WTC11 (cell line): ENCODE results near the gene SULF2. TPM values are rescaled to one million over a fixed set of nuclear protein-coding genes. Genes with fewer than 3 reads are reported as not detected.

ENCODE experiments used
- ATAC-seq: fragments of 200-7000 bp; cut with Tn5 transposase; 2 replicates; pipeline ENCODE4 v1.10.0; 2021; ENCODE audit warnings: mild to moderate bottlenecking, moderate library complexity
- CTCF ChIA-PET: fragments of 300-600 bp; sonication (Branson Sonifier 250); formaldehyde crosslinking; loops from one replicate; lab custom pipeline; 2021; ENCODE audit warnings: antibody characterized with exemption; lab: Charles Lee
- POLR2A ChIA-PET: fragments of 350-600 bp; sonication (Branson Sonifier 250); formaldehyde crosslinking; loops from one replicate; lab custom pipeline; 2021; ENCODE audit warnings: antibody characterized with exemption; lab: Charles Lee
- DNase-seq: peaks from one replicate; pipeline ENCODE4 v3.0.0; 2021; ENCODE audit warnings: low spot score
- H3K27ac Mint-ChIP-seq: 2 replicates; pipeline ENCODE4 v1.8.0; 2021; ENCODE audit warnings: mixed read lengths
- H3K27me3 Mint-ChIP-seq: 2 replicates; pipeline ENCODE4 v1.8.0; 2021; ENCODE audit warnings: low read depth, mild to moderate bottlenecking, moderate library complexity, mixed read lengths
- H3K36me3 Mint-ChIP-seq: 2 replicates; pipeline ENCODE4 v1.8.0; 2021; ENCODE audit warnings: mixed read lengths
- H3K4me1 Mint-ChIP-seq: 2 replicates; pipeline ENCODE4 v1.8.0; 2022; ENCODE audit warnings: mixed read lengths
- H3K4me3 Mint-ChIP-seq: 2 replicates; pipeline ENCODE4 v1.8.0; 2021; ENCODE audit warnings: mild to moderate bottlenecking, moderate library complexity, mixed read lengths
- H3K9me3 Mint-ChIP-seq: 2 replicates; pipeline ENCODE4 v1.8.0; 2021; ENCODE audit warnings: mixed read lengths
- ESRRA ChIP-seq: sonication (generic); formaldehyde crosslinking; IDR thresholded peaks from 2 replicates; pipeline ENCODE4 v1.8.1; 2022; ENCODE audit warnings: mild to moderate bottlenecking, missing genetic modification reagents, borderline replicate concordance
- FOXJ3 ChIP-seq: sonication (generic); formaldehyde crosslinking; IDR thresholded peaks from 2 replicates; pipeline ENCODE4 v1.9.0; 2021; ENCODE audit warnings: missing genetic modification reagents, mild to moderate bottlenecking, borderline replicate concordance
- GABPB1 ChIP-seq: sonication (generic); formaldehyde crosslinking; IDR thresholded peaks from 2 replicates; pipeline ENCODE4 v1.8.1; 2023; ENCODE audit warnings: mild to moderate bottlenecking, missing genetic modification reagents
- GTF2I ChIP-seq: fragments of 250-450 bp; sonication (Bioruptor Pico); conservative IDR thresholded peaks from 2 replicates; pipeline ENCODE4 v1.4.0; 2021; ENCODE audit warnings: mild to moderate bottlenecking
- JUN ChIP-seq: sonication (generic); formaldehyde crosslinking; IDR thresholded peaks from 2 replicates; pipeline ENCODE4 v1.8.0; 2023; ENCODE audit warnings: mild to moderate bottlenecking, missing genetic modification reagents
- MYBL2 ChIP-seq: sonication (generic); formaldehyde crosslinking; IDR thresholded peaks from 2 replicates; pipeline ENCODE4 v1.8.1; 2023; ENCODE audit warnings: mild to moderate bottlenecking, moderate library complexity, missing genetic modification reagents
- NFE2L1 ChIP-seq: sonication (generic); formaldehyde crosslinking; IDR thresholded peaks from 2 replicates; pipeline ENCODE4 v1.8.1; 2023; ENCODE audit warnings: missing genetic modification reagents
- TCF7 ChIP-seq: sonication (generic); formaldehyde crosslinking; IDR thresholded peaks from 2 replicates; pipeline ENCODE4 v1.8.0; 2022; ENCODE audit warnings: mild to moderate bottlenecking, low read depth, missing genetic modification reagents, moderate library complexity
- ZNF121 ChIP-seq: sonication (generic); formaldehyde crosslinking; IDR thresholded peaks from 2 replicates; pipeline ENCODE4 v1.8.0; 2023; ENCODE audit warnings: missing genetic modification reagents
- ZNF671 ChIP-seq: fragments of 250-450 bp; sonication (Bioruptor Pico); IDR thresholded peaks from 2 replicates; pipeline ENCODE4 v1.8.0; 2021; ENCODE audit warnings: mild to moderate bottlenecking
- total RNA-seq: library from RNA; stranded (reverse); gene quantifications from 3 replicates; pipeline ENCODE4 v1.2.3, GENCODE V29; 2021
- TF ChIP-seq, protein P1 (sequence below): sonication (generic); formaldehyde crosslinking; IDR thresholded peaks from 2 replicates; pipeline ENCODE4 v1.8.1; 2022; ENCODE audit warnings: missing genetic modification reagents, borderline replicate concordance
- TF ChIP-seq, protein P2 (sequence below): fragments of 200-600 bp; IDR thresholded peaks from 2 replicates; pipeline ENCODE4 v1.8.0; 2022; ENCODE audit warnings: antibody characterized with exemption
- TF ChIP-seq, protein P3 (sequence below): sonication (generic); formaldehyde crosslinking; IDR thresholded peaks from 2 replicates; pipeline ENCODE4 v1.8.1; 2023; ENCODE audit warnings: mild to moderate bottlenecking, missing genetic modification reagents
- TF ChIP-seq, protein P4 (sequence below): sonication (generic); formaldehyde crosslinking; IDR thresholded peaks from 2 replicates; pipeline ENCODE4 v1.8.0; 2023; ENCODE audit warnings: missing genetic modification reagents, mild to moderate bottlenecking, borderline replicate concordance
- TF ChIP-seq, protein P5 (sequence below): sonication (generic); formaldehyde crosslinking; IDR thresholded peaks from 2 replicates; pipeline ENCODE4 v1.8.1; 2022; ENCODE audit warnings: mild to moderate bottlenecking, missing genetic modification reagents, moderate library complexity, borderline replicate concordance
- TF ChIP-seq, protein P6 (sequence below): sonication (generic); formaldehyde crosslinking; IDR thresholded peaks from 2 replicates; pipeline ENCODE4 v1.8.0; 2022; ENCODE audit warnings: missing genetic modification reagents
- TF ChIP-seq, protein P7 (sequence below): sonication (generic); formaldehyde crosslinking; IDR thresholded peaks from 2 replicates; pipeline ENCODE4 v1.8.0; 2023; ENCODE audit warnings: mild to moderate bottlenecking, missing genetic modification reagents

The SULF2 gene
- total RNA-seq, 1 experiment from 2014 or later = 36.0 TPM

DNA sequence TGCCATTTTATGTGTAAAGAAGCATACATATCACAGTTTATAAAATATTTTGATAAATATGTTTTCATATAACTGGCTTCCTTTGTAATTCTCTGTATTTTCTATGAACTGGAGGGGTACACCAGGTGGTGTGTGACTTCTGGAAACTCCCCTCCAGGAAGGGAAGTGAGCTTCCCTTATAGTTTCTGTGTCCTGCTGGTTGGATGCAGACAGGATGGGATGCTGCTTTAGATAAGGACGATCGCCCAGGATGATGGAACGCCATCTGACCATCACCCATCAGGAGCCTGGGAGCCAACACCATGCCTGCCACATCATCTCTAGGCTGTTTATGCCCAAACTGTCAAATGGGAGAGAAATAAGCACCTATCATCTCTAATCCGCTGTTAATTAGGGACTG lies 66.1 kb downstream of the SULF2 start:
- TF ChIP-seq, protein P1, sequence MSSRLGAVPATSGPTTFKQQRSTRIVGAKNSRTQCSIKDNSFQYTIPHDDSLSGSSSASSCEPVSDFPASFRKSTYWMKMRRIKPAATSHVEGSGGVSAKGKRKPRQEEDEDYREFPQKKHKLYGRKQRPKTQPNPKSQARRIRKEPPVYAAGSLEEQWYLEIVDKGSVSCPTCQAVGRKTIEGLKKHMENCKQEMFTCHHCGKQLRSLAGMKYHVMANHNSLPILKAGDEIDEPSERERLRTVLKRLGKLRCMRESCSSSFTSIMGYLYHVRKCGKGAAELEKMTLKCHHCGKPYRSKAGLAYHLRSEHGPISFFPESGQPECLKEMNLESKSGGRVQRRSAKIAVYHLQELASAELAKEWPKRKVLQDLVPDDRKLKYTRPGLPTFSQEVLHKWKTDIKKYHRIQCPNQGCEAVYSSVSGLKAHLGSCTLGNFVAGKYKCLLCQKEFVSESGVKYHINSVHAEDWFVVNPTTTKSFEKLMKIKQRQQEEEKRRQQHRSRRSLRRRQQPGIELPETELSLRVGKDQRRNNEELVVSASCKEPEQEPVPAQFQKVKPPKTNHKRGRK (CRISPR knock-in tag) = no peak
- TF ChIP-seq, protein P2, sequence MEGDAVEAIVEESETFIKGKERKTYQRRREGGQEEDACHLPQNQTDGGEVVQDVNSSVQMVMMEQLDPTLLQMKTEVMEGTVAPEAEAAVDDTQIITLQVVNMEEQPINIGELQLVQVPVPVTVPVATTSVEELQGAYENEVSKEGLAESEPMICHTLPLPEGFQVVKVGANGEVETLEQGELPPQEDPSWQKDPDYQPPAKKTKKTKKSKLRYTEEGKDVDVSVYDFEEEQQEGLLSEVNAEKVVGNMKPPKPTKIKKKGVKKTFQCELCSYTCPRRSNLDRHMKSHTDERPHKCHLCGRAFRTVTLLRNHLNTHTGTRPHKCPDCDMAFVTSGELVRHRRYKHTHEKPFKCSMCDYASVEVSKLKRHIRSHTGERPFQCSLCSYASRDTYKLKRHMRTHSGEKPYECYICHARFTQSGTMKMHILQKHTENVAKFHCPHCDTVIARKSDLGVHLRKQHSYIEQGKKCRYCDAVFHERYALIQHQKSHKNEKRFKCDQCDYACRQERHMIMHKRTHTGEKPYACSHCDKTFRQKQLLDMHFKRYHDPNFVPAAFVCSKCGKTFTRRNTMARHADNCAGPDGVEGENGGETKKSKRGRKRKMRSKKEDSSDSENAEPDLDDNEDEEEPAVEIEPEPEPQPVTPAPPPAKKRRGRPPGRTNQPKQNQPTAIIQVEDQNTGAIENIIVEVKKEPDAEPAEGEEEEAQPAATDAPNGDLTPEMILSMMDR = no peak
- TF ChIP-seq, protein P3, sequence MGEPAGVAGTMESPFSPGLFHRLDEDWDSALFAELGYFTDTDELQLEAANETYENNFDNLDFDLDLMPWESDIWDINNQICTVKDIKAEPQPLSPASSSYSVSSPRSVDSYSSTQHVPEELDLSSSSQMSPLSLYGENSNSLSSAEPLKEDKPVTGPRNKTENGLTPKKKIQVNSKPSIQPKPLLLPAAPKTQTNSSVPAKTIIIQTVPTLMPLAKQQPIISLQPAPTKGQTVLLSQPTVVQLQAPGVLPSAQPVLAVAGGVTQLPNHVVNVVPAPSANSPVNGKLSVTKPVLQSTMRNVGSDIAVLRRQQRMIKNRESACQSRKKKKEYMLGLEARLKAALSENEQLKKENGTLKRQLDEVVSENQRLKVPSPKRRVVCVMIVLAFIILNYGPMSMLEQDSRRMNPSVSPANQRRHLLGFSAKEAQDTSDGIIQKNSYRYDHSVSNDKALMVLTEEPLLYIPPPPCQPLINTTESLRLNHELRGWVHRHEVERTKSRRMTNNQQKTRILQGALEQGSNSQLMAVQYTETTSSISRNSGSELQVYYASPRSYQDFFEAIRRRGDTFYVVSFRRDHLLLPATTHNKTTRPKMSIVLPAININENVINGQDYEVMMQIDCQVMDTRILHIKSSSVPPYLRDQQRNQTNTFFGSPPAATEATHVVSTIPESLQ (CRISPR knock-in tag) = no peak
- TF ChIP-seq GTF2I (no peak), FOXJ3 (CRISPR knock-in tag) (no peak), NFE2L1 (CRISPR knock-in tag) (no peak), ZNF121 (CRISPR knock-in tag) (no peak), JUN (CRISPR knock-in tag) (no peak), GABPB1 (CRISPR knock-in tag) (no peak), MYBL2 (CRISPR knock-in tag) (no peak), ESRRA (CRISPR knock-in tag) (no peak), TCF7 (no peak), ZNF671 (CRISPR knock-in tag) (no peak)
- TF ChIP-seq, protein P4, sequence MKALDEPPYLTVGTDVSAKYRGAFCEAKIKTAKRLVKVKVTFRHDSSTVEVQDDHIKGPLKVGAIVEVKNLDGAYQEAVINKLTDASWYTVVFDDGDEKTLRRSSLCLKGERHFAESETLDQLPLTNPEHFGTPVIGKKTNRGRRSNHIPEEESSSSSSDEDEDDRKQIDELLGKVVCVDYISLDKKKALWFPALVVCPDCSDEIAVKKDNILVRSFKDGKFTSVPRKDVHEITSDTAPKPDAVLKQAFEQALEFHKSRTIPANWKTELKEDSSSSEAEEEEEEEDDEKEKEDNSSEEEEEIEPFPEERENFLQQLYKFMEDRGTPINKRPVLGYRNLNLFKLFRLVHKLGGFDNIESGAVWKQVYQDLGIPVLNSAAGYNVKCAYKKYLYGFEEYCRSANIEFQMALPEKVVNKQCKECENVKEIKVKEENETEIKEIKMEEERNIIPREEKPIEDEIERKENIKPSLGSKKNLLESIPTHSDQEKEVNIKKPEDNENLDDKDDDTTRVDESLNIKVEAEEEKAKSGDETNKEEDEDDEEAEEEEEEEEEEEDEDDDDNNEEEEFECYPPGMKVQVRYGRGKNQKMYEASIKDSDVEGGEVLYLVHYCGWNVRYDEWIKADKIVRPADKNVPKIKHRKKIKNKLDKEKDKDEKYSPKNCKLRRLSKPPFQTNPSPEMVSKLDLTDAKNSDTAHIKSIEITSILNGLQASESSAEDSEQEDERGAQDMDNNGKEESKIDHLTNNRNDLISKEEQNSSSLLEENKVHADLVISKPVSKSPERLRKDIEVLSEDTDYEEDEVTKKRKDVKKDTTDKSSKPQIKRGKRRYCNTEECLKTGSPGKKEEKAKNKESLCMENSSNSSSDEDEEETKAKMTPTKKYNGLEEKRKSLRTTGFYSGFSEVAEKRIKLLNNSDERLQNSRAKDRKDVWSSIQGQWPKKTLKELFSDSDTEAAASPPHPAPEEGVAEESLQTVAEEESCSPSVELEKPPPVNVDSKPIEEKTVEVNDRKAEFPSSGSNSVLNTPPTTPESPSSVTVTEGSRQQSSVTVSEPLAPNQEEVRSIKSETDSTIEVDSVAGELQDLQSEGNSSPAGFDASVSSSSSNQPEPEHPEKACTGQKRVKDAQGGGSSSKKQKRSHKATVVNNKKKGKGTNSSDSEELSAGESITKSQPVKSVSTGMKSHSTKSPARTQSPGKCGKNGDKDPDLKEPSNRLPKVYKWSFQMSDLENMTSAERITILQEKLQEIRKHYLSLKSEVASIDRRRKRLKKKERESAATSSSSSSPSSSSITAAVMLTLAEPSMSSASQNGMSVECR (CRISPR knock-in tag) = no peak
- TF ChIP-seq, protein P5, sequence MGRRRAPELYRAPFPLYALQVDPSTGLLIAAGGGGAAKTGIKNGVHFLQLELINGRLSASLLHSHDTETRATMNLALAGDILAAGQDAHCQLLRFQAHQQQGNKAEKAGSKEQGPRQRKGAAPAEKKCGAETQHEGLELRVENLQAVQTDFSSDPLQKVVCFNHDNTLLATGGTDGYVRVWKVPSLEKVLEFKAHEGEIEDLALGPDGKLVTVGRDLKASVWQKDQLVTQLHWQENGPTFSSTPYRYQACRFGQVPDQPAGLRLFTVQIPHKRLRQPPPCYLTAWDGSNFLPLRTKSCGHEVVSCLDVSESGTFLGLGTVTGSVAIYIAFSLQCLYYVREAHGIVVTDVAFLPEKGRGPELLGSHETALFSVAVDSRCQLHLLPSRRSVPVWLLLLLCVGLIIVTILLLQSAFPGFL (CRISPR knock-in tag) = no peak
- TF ChIP-seq, protein P6, sequence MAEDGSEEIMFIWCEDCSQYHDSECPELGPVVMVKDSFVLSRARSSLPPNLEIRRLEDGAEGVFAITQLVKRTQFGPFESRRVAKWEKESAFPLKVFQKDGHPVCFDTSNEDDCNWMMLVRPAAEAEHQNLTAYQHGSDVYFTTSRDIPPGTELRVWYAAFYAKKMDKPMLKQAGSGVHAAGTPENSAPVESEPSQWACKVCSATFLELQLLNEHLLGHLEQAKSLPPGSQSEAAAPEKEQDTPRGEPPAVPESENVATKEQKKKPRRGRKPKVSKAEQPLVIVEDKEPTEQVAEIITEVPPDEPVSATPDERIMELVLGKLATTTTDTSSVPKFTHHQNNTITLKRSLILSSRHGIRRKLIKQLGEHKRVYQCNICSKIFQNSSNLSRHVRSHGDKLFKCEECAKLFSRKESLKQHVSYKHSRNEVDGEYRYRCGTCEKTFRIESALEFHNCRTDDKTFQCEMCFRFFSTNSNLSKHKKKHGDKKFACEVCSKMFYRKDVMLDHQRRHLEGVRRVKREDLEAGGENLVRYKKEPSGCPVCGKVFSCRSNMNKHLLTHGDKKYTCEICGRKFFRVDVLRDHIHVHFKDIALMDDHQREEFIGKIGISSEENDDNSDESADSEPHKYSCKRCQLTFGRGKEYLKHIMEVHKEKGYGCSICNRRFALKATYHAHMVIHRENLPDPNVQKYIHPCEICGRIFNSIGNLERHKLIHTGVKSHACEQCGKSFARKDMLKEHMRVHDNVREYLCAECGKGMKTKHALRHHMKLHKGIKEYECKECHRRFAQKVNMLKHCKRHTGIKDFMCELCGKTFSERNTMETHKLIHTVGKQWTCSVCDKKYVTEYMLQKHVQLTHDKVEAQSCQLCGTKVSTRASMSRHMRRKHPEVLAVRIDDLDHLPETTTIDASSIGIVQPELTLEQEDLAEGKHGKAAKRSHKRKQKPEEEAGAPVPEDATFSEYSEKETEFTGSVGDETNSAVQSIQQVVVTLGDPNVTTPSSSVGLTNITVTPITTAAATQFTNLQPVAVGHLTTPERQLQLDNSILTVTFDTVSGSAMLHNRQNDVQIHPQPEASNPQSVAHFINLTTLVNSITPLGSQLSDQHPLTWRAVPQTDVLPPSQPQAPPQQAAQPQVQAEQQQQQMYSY (CRISPR knock-in tag) = no peak
- TF ChIP-seq, protein P7, sequence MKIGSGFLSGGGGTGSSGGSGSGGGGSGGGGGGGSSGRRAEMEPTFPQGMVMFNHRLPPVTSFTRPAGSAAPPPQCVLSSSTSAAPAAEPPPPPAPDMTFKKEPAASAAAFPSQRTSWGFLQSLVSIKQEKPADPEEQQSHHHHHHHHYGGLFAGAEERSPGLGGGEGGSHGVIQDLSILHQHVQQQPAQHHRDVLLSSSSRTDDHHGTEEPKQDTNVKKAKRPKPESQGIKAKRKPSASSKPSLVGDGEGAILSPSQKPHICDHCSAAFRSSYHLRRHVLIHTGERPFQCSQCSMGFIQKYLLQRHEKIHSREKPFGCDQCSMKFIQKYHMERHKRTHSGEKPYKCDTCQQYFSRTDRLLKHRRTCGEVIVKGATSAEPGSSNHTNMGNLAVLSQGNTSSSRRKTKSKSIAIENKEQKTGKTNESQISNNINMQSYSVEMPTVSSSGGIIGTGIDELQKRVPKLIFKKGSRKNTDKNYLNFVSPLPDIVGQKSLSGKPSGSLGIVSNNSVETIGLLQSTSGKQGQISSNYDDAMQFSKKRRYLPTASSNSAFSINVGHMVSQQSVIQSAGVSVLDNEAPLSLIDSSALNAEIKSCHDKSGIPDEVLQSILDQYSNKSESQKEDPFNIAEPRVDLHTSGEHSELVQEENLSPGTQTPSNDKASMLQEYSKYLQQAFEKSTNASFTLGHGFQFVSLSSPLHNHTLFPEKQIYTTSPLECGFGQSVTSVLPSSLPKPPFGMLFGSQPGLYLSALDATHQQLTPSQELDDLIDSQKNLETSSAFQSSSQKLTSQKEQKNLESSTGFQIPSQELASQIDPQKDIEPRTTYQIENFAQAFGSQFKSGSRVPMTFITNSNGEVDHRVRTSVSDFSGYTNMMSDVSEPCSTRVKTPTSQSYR (CRISPR knock-in tag) = no peak
- no peaks in the 10 kb centered on the region for H3K27me3 Mint-ChIP-seq
- H3K27ac Mint-ChIP-seq = no peak overlapping the region
- H3K4me1 Mint-ChIP-seq = peaks cover 2% of the 10 kb centered on the region
- no peak for ATAC-seq
- H3K36me3 Mint-ChIP-seq = peaks cover 10% of the 10 kb centered on the region
- ChIA-PET CTCF (interaction anchor here (1.6 kb wide), 1 partner anchor 901 kb away, joined by 4 read pairs; no protein-coding TSS in a partner anchor), POLR2A (no interaction called here)
- no peak overlapping the region for H3K4me3 Mint-ChIP-seq
- H3K9me3 Mint-ChIP-seq = peaks cover 11% of the 10 kb centered on the region
- no peak for DNase-seq
